ENCODE measurements around the gene WDR37.

WDR37 gene

DNA sequence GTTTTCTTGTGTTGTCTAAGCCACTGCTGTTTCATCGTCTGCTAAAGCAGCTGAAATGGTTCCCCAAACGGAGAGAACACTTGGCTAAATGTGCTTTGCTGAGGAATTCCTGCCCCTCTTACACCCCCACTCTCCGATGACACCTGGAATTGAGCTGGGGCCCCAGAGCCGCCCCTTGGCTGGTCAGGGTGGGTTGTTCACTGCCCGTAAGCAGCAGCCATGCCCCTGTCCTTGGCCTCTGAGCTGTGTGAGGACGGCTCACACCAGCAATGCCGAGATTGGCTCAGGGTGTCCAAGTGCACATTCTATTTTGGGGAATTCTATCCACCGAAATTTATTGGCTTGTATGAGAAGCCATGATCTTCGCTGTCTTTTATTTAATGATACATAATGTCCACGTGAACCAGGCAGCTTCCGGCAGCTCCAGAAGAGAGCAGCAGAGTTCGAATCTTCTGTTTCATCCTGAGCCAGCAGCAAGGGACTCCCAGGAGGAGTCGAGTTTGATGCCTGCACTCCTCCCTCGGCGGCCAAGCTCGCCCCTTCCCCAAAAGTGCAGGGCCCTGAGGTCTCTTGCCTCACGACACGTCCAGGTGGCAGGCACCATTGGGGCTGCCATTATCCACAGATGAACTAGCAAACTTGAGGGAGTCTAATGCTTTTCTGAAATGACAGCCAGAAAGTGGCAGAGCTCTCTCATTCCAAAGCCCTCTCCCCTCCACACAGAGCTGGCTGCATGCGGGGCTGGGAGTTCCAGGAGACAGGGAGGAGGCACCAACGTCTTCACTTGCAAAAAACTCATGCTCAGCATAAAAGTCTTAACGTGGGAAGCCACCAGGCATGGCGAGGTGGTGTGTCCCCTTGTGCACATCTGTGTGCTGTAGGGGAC lies 114.0 kb downstream of the WDR37 start:
- no peak for DNase-seq (ENCODE audit: low read depth)

DNA sequence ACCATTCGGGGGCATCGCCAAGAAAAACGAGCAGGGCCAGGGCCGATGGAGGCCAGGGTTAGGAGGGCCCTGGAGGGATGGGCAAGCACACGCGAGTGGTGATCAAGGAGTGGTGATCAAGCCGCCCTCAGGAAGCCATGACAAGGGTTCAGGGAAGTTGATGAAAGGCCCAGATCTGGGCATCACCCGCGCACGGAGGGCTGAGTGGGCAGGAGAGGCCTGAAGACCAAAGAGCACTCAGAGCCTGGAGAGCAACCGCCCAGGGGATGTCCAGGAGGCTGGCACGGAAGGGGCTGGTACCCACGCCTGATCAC lies 114.6 kb downstream of the WDR37 start:
- DNase-seq (ENCODE audit: low read depth): no peak

DNA sequence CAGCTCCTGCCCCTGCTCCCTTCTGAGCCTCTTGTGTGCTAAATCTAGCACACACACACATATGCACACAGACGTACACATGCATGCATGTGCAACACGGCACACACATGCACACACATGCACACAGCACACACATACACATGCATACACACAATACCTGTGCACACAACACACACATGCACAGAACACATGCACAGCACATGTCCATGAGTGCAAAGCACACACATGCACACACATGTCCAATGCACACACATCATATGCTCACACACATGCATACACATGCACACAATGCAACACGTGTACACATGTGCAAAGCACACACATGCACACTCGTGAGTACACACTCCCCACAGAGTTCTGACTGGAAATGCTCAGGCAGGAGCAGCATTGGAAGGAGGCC lies 115.0 kb downstream of the WDR37 start:
- no peak for DNase-seq (ENCODE audit: low read depth)

DNA sequence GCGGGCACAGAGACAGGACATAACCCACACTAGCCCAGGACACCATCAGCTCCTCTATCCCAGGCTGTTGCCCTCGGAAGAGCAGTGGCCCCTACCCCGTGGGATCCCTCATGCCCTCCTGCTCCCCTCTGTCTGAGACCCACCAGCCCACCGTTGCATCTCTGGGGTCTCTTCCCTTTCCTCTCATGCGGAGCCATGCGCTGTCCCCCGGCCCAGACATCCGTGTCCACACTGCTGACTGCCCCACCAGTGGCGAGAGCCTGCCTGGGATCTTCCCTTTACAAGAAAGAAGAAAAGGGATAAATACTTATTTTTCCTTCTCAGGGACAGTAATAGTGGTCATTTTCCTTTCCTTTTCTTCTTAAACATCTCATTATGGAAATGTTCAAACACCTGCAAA lies 115.4 kb downstream of the WDR37 start:
- DNase-seq (ENCODE audit: low read depth): no peak

DNA sequence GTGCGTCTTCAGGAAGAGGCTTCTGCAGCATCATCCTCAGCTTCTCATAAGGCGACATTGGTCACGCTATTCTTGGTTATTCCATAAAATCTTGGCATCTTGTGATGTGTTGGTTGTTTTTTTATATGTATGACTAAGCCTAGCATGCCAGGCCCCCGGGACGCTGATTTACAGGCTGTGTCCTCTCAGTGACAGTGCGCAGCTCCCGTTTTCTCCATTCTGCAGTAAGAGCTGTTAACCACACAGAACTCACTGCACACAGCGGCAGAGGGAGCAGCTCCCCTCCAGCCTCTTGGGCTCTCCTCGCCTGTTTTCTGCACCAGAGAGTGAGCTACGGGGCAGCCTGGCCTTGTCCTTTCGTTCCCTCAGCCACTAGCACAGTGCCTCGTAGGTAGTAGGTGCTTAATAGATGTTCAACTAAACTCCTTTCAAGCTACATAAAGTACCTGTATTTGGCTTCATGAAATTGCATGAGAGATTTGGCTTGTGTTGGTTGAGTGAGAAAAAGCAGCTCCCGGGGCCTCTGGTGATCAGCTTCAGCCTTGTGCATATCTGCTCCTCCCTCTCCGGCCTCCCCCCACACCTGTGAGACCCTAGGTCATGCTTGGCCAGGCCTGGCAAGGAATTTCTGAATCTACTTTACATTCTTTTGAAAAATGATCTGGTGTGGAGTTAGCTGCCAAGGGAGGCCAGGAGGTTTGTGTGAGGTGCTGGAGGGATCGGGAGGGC lies 116.2 kb downstream of the WDR37 start:
- DNase-seq (ENCODE audit: low read depth): no peak

DNA sequence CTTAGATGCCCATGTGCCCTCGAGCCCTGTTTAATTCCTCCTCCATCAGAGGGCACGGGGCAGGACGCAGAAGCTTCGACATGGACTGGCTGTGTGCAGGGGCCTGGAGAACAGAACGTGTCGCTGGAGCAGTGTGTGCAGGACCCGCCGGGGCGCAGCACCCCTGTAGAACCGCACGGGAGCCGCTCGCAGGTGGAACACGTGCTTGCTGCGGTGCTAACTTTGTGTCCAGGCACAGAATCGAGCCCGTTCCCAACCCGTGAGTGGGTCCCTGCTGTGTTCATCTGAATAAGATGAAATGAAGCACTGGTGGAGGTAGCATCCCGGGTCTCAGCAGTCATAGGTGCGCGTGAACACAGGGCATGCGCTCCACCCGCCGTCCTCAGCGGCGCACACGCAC lies 116.9 kb downstream of the WDR37 start:
- DNase-seq (ENCODE audit: low read depth): no peak

DNA sequence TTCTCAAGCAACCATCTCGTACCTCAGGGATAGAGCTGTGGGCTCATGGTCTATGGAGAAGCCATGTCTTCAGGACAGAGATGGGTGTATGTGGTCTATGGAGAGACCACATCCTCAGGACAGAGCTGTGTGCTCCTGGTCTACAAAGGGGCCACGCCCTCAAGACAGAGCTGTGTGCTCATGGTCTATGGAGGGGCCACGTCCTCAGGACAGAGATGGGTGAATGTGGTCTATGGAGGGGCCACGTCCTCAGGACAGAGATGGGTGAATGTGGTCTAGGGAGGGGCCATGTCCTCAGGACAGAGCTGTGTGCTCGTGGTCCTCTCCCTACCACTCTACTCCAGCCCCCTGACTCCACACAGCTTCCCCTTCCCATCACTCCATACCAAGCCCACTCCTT lies 117.8 kb downstream of the WDR37 start:
- DNase-seq (ENCODE audit: low read depth): no peak

DNA sequence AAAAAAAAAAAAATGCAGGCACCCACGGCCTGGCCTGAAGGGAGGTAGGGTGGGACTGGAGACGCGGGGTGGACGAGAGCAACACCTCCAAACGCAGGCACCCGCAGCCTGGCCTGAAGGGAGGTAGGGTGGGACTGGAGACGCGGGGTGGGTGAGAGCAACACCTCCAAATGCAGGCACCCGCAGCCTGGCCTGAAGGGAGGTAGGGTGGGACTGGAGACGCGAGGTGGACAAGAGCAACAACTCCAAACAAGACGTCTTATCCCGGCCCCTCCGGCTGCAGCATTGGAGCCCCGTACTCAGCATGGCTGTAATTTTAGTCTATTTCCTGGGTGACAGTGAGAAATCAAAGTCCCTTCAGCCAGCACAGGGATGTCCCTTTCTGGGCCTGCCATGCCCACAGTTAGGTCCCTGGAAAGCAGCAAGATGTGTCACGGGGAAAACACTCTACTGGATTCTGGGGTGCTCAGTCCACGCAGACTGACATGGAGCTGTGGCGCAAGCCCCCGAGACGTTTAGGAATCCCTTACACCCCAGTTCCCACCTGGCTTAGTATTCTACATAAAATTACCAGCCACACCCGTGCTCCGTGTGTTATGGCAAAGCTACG lies 119.9 kb downstream of the WDR37 start:
- DNase-seq (ENCODE audit: low read depth): no peak

DNA sequence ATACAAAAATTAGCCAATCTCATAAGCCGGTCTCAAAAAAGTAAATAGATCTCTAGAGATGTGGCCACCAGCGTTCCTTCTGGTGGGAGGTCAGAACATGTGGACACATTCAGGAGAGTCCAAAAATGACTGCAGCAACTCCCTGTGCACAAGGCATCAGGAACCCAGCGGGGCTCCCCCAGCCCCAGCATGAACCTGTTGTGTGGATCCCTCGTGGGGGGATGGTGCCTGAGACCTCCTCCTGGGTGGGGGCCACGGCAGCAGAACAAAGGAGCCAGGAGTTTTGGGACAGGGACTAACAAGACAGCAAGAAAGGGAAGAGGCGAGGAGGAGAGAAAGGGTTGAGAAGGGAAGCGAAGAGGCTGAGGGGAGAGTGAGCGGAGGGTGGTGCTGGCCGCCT lies 121.8 kb downstream of the WDR37 start:
- DNase-seq (ENCODE audit: low read depth): no peak

DNA sequence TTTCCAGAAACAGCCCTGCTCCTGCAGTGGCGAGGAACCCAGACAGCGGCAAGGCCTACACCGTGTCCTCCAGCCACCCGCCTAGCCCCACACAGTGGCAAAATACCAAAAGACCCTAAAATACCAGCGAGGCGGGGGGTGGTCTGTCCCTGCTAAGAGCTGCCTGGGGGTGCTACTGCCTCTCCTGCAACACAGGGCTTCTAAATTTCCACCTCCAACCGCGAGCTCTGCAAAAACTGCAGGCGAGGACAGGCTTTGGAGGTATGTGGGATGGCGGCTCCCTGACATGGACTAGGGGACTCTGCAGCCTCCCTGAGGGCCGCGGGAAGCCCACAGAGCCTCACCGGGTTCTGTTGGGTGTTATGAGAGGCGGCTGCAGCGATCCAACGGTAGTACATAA lies 122.3 kb downstream of the WDR37 start:
- no peak for DNase-seq (ENCODE audit: low read depth)

DNA sequence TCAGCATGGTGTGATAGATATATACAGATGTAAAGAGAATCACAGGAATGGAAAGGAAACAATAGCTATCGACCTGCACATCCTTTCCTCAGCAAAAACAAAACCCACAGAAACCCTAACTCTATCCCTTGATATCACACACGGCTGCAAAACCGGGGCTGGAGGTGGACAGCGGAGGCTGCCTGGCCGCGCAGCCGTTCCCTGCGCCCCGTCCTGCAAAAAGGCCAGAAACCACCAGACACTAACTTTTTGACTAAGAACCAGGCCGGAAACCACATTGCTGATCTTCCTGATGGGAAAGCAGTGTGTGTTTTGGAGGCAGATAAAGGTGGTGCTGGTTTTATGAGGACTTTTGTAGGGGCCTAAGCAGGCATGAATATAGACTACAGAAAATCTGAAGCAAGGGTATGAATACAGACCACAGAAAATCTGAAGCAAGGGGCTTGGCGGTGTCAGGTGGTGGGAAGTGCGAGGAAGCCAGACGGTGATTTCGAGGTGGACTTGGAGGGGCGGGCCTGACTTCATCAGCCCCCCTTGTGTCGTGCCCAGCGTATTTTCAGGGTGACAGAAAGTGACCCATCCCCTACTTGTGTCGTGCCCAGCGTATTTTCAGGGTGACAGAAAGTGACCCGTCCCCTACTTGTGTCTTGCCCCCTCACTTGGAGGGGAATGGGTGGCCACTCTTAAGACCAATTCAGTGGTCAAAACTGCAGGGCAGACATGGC lies 123.3 kb downstream of the WDR37 start:
- no peak for DNase-seq (ENCODE audit: low read depth)

DNA sequence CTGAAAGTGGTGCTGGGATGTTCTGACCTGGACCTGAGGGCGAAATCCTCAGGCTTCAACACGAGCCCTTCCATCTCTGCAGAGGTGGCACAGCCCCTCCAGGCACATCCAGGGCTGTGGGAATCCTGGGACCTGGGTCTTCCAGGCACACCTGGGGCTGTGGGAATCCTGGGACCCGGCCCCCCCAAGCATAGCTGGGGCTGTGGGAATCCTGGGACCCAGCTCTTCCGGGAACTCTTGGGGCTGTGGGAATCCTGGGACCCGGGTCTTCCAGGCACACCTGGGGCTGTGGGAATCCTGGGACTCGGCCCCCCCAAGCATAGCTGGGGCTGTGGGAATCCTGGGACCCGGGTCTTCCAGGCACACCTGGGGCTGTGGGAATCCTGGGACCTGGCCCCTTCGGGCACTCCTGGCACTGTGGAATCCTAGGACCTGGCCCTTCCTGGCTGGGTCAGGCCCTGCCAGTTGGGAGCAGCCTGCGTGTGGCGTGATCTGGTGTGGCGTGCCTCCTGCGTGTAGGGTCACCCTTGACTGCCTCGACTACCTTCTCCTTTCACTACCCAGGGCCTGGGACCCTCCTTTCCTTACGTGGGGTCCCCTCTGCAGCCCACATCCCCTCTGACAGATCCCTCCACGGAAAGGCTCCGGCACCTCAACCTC lies 124.0 kb downstream of the WDR37 start:
- DNase-seq (ENCODE audit: low read depth): no peak

DNA sequence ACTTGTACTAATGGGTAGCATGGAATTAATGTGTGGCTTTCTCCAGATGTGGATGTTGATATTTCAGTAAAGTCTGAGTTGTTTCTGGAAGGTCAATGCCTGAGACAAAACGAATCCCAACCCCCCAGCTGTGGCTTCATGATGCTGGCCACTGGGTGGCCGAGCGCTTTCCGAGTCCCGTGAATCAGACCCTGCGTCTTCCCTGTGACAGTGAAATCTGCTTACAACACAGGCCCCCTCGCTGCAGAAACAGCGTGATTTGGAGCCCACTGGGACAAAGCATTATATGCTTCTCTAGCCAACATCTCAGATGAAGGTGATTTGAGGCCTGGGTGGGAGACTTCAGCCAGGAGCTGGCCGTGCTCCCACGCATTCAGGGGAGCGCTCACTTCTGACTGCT lies 124.7 kb downstream of the WDR37 start:
- DNase-seq (ENCODE audit: low read depth): no peak
